A549 (cell line): ENCODE data around the gene RNF44. TPM values are rescaled to one million over a fixed set of nuclear protein-coding genes. Genes with fewer than 3 reads are reported as not detected.

Source experiments
- ATAC-seq, 2 experiments: fragments of 200-7000 bp in 1 of 2; fragments of >200 bp in 1 of 2; cut with Nextera tagmentation in 1 of 2; cut with Tn5 transposase in 1 of 2; 3 replicates each; pipeline versions ENCODE4 v1.8.0 to v1.9.1; 2018 to 2020; ENCODE audit warnings: mild to moderate bottlenecking in 1 of 2, moderate library complexity in 1 of 2
- CTCF ChIA-PET: fragments of 300-600 bp; sonication (Branson Sonifier 250); formaldehyde crosslinking; extraction: SDS; loops from one replicate; lab custom pipeline; 2021; ENCODE audit warnings: antibody characterized with exemption, inconsistent platforms; lab: Yijun Ruan, JAX
- POLR2A ChIA-PET: fragments of 350-600 bp; formaldehyde crosslinking; extraction: SDS; loops from one replicate; lab custom pipeline; 2021; ENCODE audit warnings: antibody characterized with exemption, inconsistent platforms; lab: Yijun Ruan, JAX
- DNase-seq, 2 experiments: peaks; one replicate each; pipeline versions ENCODE4 v3.0.0 to v3.0.0-alpha.2; 2011 to 2016; ENCODE audit warnings: low read depth in 1 of 2, low spot score in 1 of 2
- FAIRE-seq: peaks from 2 replicates; lab custom pipeline; 2011; peaks lifted over from hg19 to GRCh38; lab: Jason Lieb, UNC
- H3K27ac ChIP-seq, 2 experiments: fragments of >200 bp; sonication (Bioruptor Twin); formaldehyde crosslinking; 3 replicates each; pipeline ENCODE4 v1.5.1; 2016 to 2017
- H3K4me1 ChIP-seq: fragments of >200 bp; sonication (Bioruptor Twin); formaldehyde crosslinking; 3 replicates; pipeline ENCODE4 v1.6.1; 2016
- H3K4me2 ChIP-seq: fragments of >200 bp; sonication (Bioruptor Twin); formaldehyde crosslinking; 3 replicates; pipeline ENCODE4 v1.6.1; 2016
- H3K4me3 ChIP-seq: fragments of >200 bp; sonication (Bioruptor Twin); formaldehyde crosslinking; 3 replicates; pipeline ENCODE4 v1.5.1; 2016
- H3K9me3 ChIP-seq: fragments of >200 bp; sonication (Bioruptor Twin); formaldehyde crosslinking; 3 replicates; pipeline ENCODE4 v1.6.1; 2016
- ATOH8 ChIP-seq: fragments of 250-450 bp; sonication (Bioruptor Pico); IDR thresholded peaks from 2 replicates; pipeline ENCODE4 v1.5.0; 2020; ENCODE audit warnings: low read depth, mild to moderate bottlenecking, moderate library complexity
- CBX8 ChIP-seq: fragments of 200-600 bp; sonication (generic); IDR thresholded peaks from 2 replicates; pipeline ENCODE4 v1.6.1; 2016
- EP300 ChIP-seq, 2 experiments: fragments of >200 bp; sonication (Bioruptor Twin); formaldehyde crosslinking; IDR thresholded peaks; 2 replicates in 1 of 2; 3 replicates in 1 of 2; pipeline ENCODE4 v1.6.1; 2016 to 2017
- ESRRA ChIP-seq: fragments of 150-350 bp; IDR thresholded peaks from 2 replicates; pipeline ENCODE4 v1.6.1; 2014; ENCODE audit warnings: mild to moderate bottlenecking, low read length, borderline replicate concordance
- FOSL2 ChIP-seq, 2 experiments: fragments of 450-650 bp in 1 of 2; fragments of >200 bp in 1 of 2; sonication (Bioruptor Twin) in 1 of 2; formaldehyde crosslinking; IDR thresholded peaks; 2 replicates each; pipeline versions ENCODE4 v1.5.0 to v1.6.1; 2016 to 2020; ENCODE audit warnings: mild to moderate bottlenecking in 1 of 2, moderate library complexity in 1 of 2
- FOXS1 ChIP-seq: fragments of 250-450 bp; sonication (Bioruptor Pico); IDR thresholded peaks from 2 replicates; pipeline ENCODE4 v1.5.0; 2020; ENCODE audit warnings: mild to moderate bottlenecking, moderate library complexity
- HDAC2 ChIP-seq: fragments of 200-600 bp; sonication (generic); IDR thresholded peaks from 2 replicates; pipeline ENCODE4 v1.6.1; 2016
- JUN ChIP-seq, 2 experiments: fragments of >200 bp; sonication (Bioruptor Twin); formaldehyde crosslinking; IDR thresholded peaks; 2 replicates in 1 of 2; 3 replicates in 1 of 2; pipeline ENCODE4 v1.6.1; 2016 to 2017
- JUNB ChIP-seq: fragments of >200 bp; sonication (Bioruptor Twin); formaldehyde crosslinking; IDR thresholded peaks from 2 replicates; pipeline ENCODE4 v1.6.1; 2016
- KDM1A ChIP-seq: fragments of 200-600 bp; sonication (generic); IDR thresholded peaks from 2 replicates; pipeline ENCODE4 v1.6.1; 2016; ENCODE audit warnings: low read depth, mild to moderate bottlenecking
- KDM5A ChIP-seq: fragments of 200-600 bp; sonication (generic); IDR thresholded peaks from 2 replicates; pipeline ENCODE4 v1.6.1; 2016; ENCODE audit warnings: antibody characterized with exemption, mild to moderate bottlenecking
- MAFK ChIP-seq: fragments of 450-650 bp; IDR thresholded peaks from 2 replicates; pipeline ENCODE4 v1.6.1; 2014; ENCODE audit not compliant: partially characterized antibody
- MAX ChIP-seq: IDR thresholded peaks from 2 replicates; pipeline ENCODE4 v1.6.1; 2012
- POLR2A ChIP-seq: IDR thresholded peaks from 2 replicates; pipeline ENCODE4 v1.6.1; 2012; ENCODE audit warnings: mild to moderate bottlenecking, low read length
- RAD21 ChIP-seq, 2 experiments: fragments of >200 bp in 1 of 2; sonication (Bioruptor Twin) in 1 of 2; formaldehyde crosslinking in 1 of 2; IDR thresholded peaks in 1 of 2; conservative IDR thresholded peaks in 1 of 2; 2 replicates in 1 of 2; 3 replicates in 1 of 2; pipeline ENCODE4 v1.6.1; 2012 to 2018; ENCODE audit warnings: inconsistent platforms in 1 of 2
- RCOR1 ChIP-seq: fragments of 150-350 bp; IDR thresholded peaks from 2 replicates; pipeline ENCODE4 v1.6.1; 2014; ENCODE audit warnings: antibody characterized with exemption, low read length, low read depth
- RFX5 ChIP-seq: fragments of 450-650 bp; IDR thresholded peaks from 2 replicates; pipeline ENCODE4 v1.7.1; 2014; ENCODE audit warnings: antibody characterized with exemption, mild to moderate bottlenecking, moderate library complexity
- ZC3H11A ChIP-seq: fragments of 450-650 bp; IDR thresholded peaks from 2 replicates; pipeline ENCODE4 v1.6.1; 2014; ENCODE audit warnings: antibody characterized with exemption, mild to moderate bottlenecking
- WGBS: methylation state at CpG from one replicate; pipeline ENCODE4 v1.1.6; 2017; ENCODE audit errors: missing lambda C conversion rate; 5-methylcytosine and 5-hydroxymethylcytosine counted together
- polyA plus RNA-seq, 4 experiments: library from polyadenylated mRNA; depleted of rRNA in 3 of 4; stranded (reverse); fragments of >200 nt; fragmentation: RNase III in 1 of 4; extraction: RNeasy Plus Mini Kit Qiagen cat#74134 plus additional on column Dnase treatment in 1 of 4; gene quantifications; 2 replicates in 3 of 4; 3 replicates in 1 of 4; pipeline ENCODE4 v1.2.3, GENCODE V29; 2011 to 2017
- TF ChIP-seq, protein P1 (sequence below): fragments of >200 bp; sonication (Bioruptor Twin); formaldehyde crosslinking; IDR thresholded peaks from 3 replicates; pipeline ENCODE4 v1.6.1; 2016
- TF ChIP-seq, protein P2 (sequence below): fragments of 200-600 bp; sonication (generic); IDR thresholded peaks from 2 replicates; pipeline ENCODE4 v1.6.1; 2016; ENCODE audit warnings: antibody characterized with exemption, mild to moderate bottlenecking, moderate library complexity

Gene RNF44
- polyA plus RNA-seq, 2 of the 4 experiments (the other 2 are of a cell fraction), result 9.2 to 32.7 TPM

DNA sequence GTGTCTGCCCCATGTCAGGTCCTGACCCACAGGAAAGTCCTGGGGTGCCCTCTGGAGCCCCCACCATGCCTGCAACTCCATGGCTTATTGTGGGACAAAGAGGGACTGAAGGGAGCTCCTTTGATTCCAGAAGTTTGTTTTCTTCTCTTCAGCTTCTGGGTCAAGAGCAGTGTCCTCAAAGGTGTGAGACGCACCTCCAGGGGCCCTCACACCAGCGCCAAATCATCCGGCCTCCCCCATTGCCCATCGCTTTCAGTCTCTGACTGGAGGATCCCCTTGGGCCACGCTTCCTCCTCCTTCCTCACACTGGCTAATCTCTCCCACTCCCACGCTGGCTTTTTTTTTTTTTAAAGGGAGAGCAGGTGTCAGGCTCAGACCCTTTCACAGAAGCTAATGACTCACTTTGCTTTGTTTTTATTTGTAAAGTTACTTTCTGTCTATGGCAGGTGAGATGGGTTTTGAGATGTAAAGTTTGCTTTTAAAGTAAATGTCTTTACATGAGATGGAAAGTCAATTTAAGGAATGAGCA is 28.6 kb upstream of the RNF44 start:
- Histone ChIP-seq H3K27ac (no peak overlapping the region), H3K4me2 (no peak overlapping the region), H3K4me3 (no peak overlapping the region), H3K4me1 (no peaks in the 10 kb centered on the region), H3K9me3 (no peaks in the 10 kb centered on the region)
- FAIRE-seq (no peak), DNase-seq (no peak), ATAC-seq (no peak)
- WGBS, result 61% methylated on average over 6 of the region's 6 CpGs
- ChIA-PET POLR2A (interaction anchor here (1.4 kb wide), 1 partner anchor 81 kb away, joined by 3 read pairs; the partner anchor contains the start of gene TSPAN17), CTCF (interaction anchor here (0.7 to 1.4 kb wide), 6 partner anchors 8 to 149 kb away, joined by 3 to 5 read pairs (median 3); partner anchors contain the start of genes CLTB and FAF2)
- no peak for TF ChIP-seq ESRRA

- whole genome bisulfite sequencing, result 78% methylated on average over 10 of the region's 10 CpGs
- Histone ChIP-seq H3K4me2 (no peak overlapping the region), H3K27ac (no peak overlapping the region), H3K9me3 (peaks cover under 1% of the 10 kb centered on the region; the same call in 1 of the 3 replicates), H3K4me1 (no peaks in the 10 kb centered on the region), H3K4me3 (no peak overlapping the region)
- FAIRE-seq (no peak), ATAC-seq (no peak), DNase-seq (no peak)
- no peak for TF ChIP-seq MAFK
- TF ChIP-seq MAX, result no peak
- TF ChIP-seq JUN (IDR thresholded peaks at IDR 0.05), result no peak
- no peak for TF ChIP-seq ZC3H11A
- TF ChIP-seq ATOH8 (CRISPR knock-in tag), result no peak
- TF ChIP-seq FOSL2 (IDR thresholded peaks at IDR 0.05), result no peak
- no peak for TF ChIP-seq FOSL2 (CRISPR knock-in tag; IDR thresholded peaks at IDR 0.05)
- no peak for TF ChIP-seq JUNB
- no peak for TF ChIP-seq EP300 (IDR thresholded peaks at IDR 0.05)
- no peak for TF ChIP-seq KDM1A
- TF ChIP-seq HDAC2, result no peak
- TF ChIP-seq, protein P1, sequence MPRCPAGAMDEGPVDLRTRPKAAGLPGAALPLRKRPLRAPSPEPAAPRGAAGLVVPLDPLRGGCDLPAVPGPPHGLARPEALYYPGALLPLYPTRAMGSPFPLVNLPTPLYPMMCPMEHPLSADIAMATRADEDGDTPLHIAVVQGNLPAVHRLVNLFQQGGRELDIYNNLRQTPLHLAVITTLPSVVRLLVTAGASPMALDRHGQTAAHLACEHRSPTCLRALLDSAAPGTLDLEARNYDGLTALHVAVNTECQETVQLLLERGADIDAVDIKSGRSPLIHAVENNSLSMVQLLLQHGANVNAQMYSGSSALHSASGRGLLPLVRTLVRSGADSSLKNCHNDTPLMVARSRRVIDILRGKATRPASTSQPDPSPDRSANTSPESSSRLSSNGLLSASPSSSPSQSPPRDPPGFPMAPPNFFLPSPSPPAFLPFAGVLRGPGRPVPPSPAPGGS, result no peak
- TF ChIP-seq, protein P2, sequence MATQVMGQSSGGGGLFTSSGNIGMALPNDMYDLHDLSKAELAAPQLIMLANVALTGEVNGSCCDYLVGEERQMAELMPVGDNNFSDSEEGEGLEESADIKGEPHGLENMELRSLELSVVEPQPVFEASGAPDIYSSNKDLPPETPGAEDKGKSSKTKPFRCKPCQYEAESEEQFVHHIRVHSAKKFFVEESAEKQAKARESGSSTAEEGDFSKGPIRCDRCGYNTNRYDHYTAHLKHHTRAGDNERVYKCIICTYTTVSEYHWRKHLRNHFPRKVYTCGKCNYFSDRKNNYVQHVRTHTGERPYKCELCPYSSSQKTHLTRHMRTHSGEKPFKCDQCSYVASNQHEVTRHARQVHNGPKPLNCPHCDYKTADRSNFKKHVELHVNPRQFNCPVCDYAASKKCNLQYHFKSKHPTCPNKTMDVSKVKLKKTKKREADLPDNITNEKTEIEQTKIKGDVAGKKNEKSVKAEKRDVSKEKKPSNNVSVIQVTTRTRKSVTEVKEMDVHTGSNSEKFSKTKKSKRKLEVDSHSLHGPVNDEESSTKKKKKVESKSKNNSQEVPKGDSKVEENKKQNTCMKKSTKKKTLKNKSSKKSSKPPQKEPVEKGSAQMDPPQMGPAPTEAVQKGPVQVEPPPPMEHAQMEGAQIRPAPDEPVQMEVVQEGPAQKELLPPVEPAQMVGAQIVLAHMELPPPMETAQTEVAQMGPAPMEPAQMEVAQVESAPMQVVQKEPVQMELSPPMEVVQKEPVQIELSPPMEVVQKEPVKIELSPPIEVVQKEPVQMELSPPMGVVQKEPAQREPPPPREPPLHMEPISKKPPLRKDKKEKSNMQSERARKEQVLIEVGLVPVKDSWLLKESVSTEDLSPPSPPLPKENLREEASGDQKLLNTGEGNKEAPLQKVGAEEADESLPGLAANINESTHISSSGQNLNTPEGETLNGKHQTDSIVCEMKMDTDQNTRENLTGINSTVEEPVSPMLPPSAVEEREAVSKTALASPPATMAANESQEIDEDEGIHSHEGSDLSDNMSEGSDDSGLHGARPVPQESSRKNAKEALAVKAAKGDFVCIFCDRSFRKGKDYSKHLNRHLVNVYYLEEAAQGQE, result no peak
- no peak for TF ChIP-seq RCOR1
- TF ChIP-seq KDM5A, result no peak
- no peak for TF ChIP-seq FOXS1 (CRISPR knock-in tag)
- ChIA-PET POLR2A (no interaction called here), CTCF (interaction anchor here (0.8 to 1.9 kb wide), 3 partner anchors 9 to 56 kb away, joined by 3 to 19 read pairs (median 5); no protein-coding TSS in a partner anchor)
Observed at GRCh38 chr5:176564002-176564401, 26.8 kb upstream of the RNF44 start.

GRCh38 chr5:176562189-176562588 is 25.0 kb upstream of the RNF44 start:
- Histone ChIP-seq H3K27ac (no peak overlapping the region), H3K9me3 (peaks cover 5% of the 10 kb centered on the region; the same call in 1 of the 3 replicates), H3K4me3 (no peak overlapping the region), H3K4me1 (no peaks in the 10 kb centered on the region), H3K4me2 (no peak overlapping the region)
- TF ChIP-seq, protein P1, result no peak
- TF ChIP-seq RAD21 (conservative IDR thresholded peaks at IDR 0.05 in 1 of 2, IDR thresholded peaks at IDR 0.05 in 1 of 2) (no peak), RFX5 (no peak), CBX8 (no peak), HDAC2 (no peak), POLR2A (no peak)
- ChIA-PET POLR2A (no interaction called here), CTCF (interaction anchor here (1.1 kb wide), 1 partner anchor 9 kb away, joined by 3 read pairs; no protein-coding TSS in a partner anchor)
- FAIRE-seq (no peak), DNase-seq (no peak), ATAC-seq (no peak)
- 70% methylated on average over 10 of the region's 10 CpGs for WGBS
